Activated CD4-positive, alpha-beta T cell treated with anti-CD3 and anti-CD28 coated beads for 48 hours (primary cell): Measurements from ENCODE around the gene GSG1L2.

Experiments
- DNase-seq: peaks from one replicate; pipeline ENCODE4 v3.0.0-alpha.2; 2020

GSG1L2 gene

GRCh38 chr17:9821921-9822320 lies at the start of gene GSG1L2:
Gene GSG1L2, minus strand, starts transcription at chr17:9822079. Its CDS starts 8 bp downstream, at chr17:9822071.
- DNase-seq = no peak

GRCh38 chr17:9868552-9868951 lies 46.7 kb upstream of the GSG1L2 start:
- DNase-seq = no peak

GRCh38 chr17:9865586-9865985 lies 43.7 kb upstream of the GSG1L2 start:
- DNase-seq = no peak

GRCh38 chr17:9862949-9863348 lies 41.1 kb upstream of the GSG1L2 start:
- no peak for DNase-seq

- no peak for DNase-seq
These were observed 40.3 kb upstream of the GSG1L2 start for GRCh38 chr17:9862220-9862619.

- no peak for DNase-seq
These were observed 39.0 kb upstream of the GSG1L2 start for GRCh38 chr17:9860851-9861250.

- no peak for DNase-seq
These were observed 37.9 kb upstream of the GSG1L2 start for GRCh38 chr17:9859781-9860180.

- no peak for DNase-seq
These were observed 33.2 kb upstream of the GSG1L2 start for GRCh38 chr17:9855036-9855435.

GRCh38 chr17:9854255-9854654 lies 32.4 kb upstream of the GSG1L2 start:
- DNase-seq = no peak

GRCh38 chr17:9850151-9850550 lies 28.3 kb upstream of the GSG1L2 start:
- no peak for DNase-seq

GRCh38 chr17:9845306-9845705 lies 23.4 kb upstream of the GSG1L2 start:
- DNase-seq = no peak

GRCh38 chr17:9844153-9844552 lies 22.3 kb upstream of the GSG1L2 start:
- DNase-seq = no peak

- DNase-seq = no peak
These were observed 21.5 kb upstream of the GSG1L2 start for GRCh38 chr17:9843152-9844010.

GRCh38 chr17:9842057-9842758 lies 20.3 kb upstream of the GSG1L2 start:
- no peak for DNase-seq

GRCh38 chr17:9839433-9839832 lies 17.6 kb upstream of the GSG1L2 start:
- DNase-seq = no peak

GRCh38 chr17:9837551-9838471 lies 15.9 kb upstream of the GSG1L2 start:
- DNase-seq = no peak

- DNase-seq = no peak
These were observed 12.0 kb upstream of the GSG1L2 start for GRCh38 chr17:9833922-9834321.

- DNase-seq = no peak
These were observed 8.8 kb upstream of the GSG1L2 start for GRCh38 chr17:9830711-9831110.

GRCh38 chr17:9829343-9829742 lies 7.5 kb upstream of the GSG1L2 start:
- DNase-seq = no peak

GRCh38 chr17:9828296-9829295 lies 6.7 kb upstream of the GSG1L2 start:
- DNase-seq = no peak

GRCh38 chr17:9825641-9826150 lies 3.8 kb upstream of the GSG1L2 start, which contains the start of gene GLP2R:
Gene GLP2R, plus strand, starts transcription at chr17:9825924. Its CDS starts 140 bp downstream, at chr17:9826064.
- DNase-seq = no peak
